K562 (cell line): ENCODE measurements around the gene MPG. TPM values are rescaled to one million over a fixed set of nuclear protein-coding genes. Genes with fewer than 3 reads are reported as not detected.
A peak's percentile ranks its signal among the peaks of the same experiment; 100 is the strongest.

ENCODE experiments used
- CBFA2T3 ChIP-seq: fragments of 450-650 bp; IDR thresholded peaks from 2 replicates; pipeline ENCODE4 v1.6.1; 2017
- FOXA1 ChIP-seq: fragments of 450-650 bp; IDR thresholded peaks from 2 replicates; pipeline ENCODE4 v1.6.1; 2016; ENCODE audit warnings: mild to moderate bottlenecking, borderline replicate concordance
- FOXO4 ChIP-seq: fragments of 450-650 bp; formaldehyde crosslinking; IDR thresholded peaks from 2 replicates; pipeline ENCODE4 v1.4.0; 2020; ENCODE audit warnings: mild to moderate bottlenecking, moderate library complexity
- MEIS2 ChIP-seq: fragments of 450-650 bp; IDR thresholded peaks from 2 replicates; pipeline ENCODE4 v1.6.1; 2014; ENCODE audit warnings: mild to moderate bottlenecking; ENCODE audit not compliant: partially characterized antibody
- PHB ChIP-seq: fragments of 250-450 bp; sonication (Bioruptor Pico); IDR thresholded peaks from 2 replicates; pipeline ENCODE4 v1.5.0; 2021
- RNF2 ChIP-seq: sonication (generic); IDR thresholded peaks from 2 replicates; pipeline ENCODE4 v1.6.1; 2016
- TCF3 ChIP-seq: sonication (generic); formaldehyde crosslinking; IDR thresholded peaks from 2 replicates; pipeline ENCODE4 v1.4.0; 2020; ENCODE audit warnings: mild to moderate bottlenecking, missing genetic modification reagents
- TEAD2 ChIP-seq: fragments of 450-650 bp; IDR thresholded peaks from 2 replicates; pipeline ENCODE4 v1.6.1; 2016; ENCODE audit warnings: missing genetic modification characterization, control low read depth, missing compliant biosample characterization
- WHSC1 ChIP-seq: IDR thresholded peaks from one replicate; pipeline ENCODE4 v1.6.1; 2012; ENCODE audit warnings: low read length, control low read depth, inconsistent platforms
- ZNF318 ChIP-seq, 2 experiments: fragments of 450-650 bp; IDR thresholded peaks; 2 replicates each; pipeline ENCODE4 v1.6.1; 2016; ENCODE audit warnings: mild to moderate bottlenecking in 2 of 2, borderline replicate concordance in 1 of 2, low read depth in 1 of 2, moderate library complexity in 1 of 2
- ZNF592 ChIP-seq: fragments of 450-650 bp; IDR thresholded peaks from 2 replicates; pipeline ENCODE4 v1.6.1; 2017; ENCODE audit warnings: antibody characterized with exemption, mild to moderate bottlenecking
- polyA plus RNA-seq, 8 experiments: library from polyadenylated mRNA; depleted of rRNA in 4 of 8; stranded (reverse) in 5 of 8; unstranded in 3 of 8; fragments of >200 nt; fragmentation: Nextera tagmentation in 2 of 8; fragmentation: Illumina TruSeq in 1 of 8; extraction: Ambion mirVana in 2 of 8; extraction: Trizol in 1 of 8; gene quantifications; 2 replicates each; pipeline versions ENCODE4 v1.2.1 to v1.2.3, GENCODE V29; 2011 to 2014; ENCODE audit warnings: inconsistent platforms in 1 of 8, missing spikeins in 1 of 8
- total RNA-seq, 7 experiments: library from RNA; depleted of rRNA in 6 of 7; stranded (reverse); fragments of >200 nt in 6 of 7; fragmentation: Illumina TruSeq in 2 of 7; extraction: Trizol in 2 of 7; gene quantifications; 2 replicates each; pipeline versions ENCODE4 v1.2.1 to v1.2.3, GENCODE V29; 2011 to 2021; ENCODE audit warnings: low replicate concordance in 1 of 7

Gene MPG
- total and polyA plus RNA-seq, 9 of the 15 experiments (the other 6 are each of a cell fraction or from before 2014, with no cell fraction given), result 0.42 to 226 (median 36.2) TPM

- no peak for TF ChIP-seq ZNF318 (IDR thresholded peaks at IDR 0.05; ENCODE audit: borderline replicate concordance in 1 of 2, low read depth in 1 of 2)
- TF ChIP-seq PHB (CRISPR knock-in tag), result no peak
- TF ChIP-seq MEIS2, result peak; percentile 65
- TF ChIP-seq RNF2, result no peak
- TF ChIP-seq TCF3 (CRISPR knock-in tag), result peak; percentile 21; the same call in 1 of the 2 replicates
- 0 out of 2 replicates have a peak, but pooled peaks have one; percentile 34 for TF ChIP-seq ZNF592
- no peak for TF ChIP-seq FOXO4 (CRISPR knock-in tag)
- peak; percentile 67 for TF ChIP-seq WHSC1
- TF ChIP-seq CBFA2T3, result 0 out of 2 replicates have a peak, but pooled peaks have one; percentile 15
- TF ChIP-seq TEAD2 (tag), result no peak
- TF ChIP-seq FOXA1, result no peak
Measured at GRCh38 chr16:116015-116414, 38.0 kb downstream of the MPG start (continued).
